ENCODE measurements around the gene IDE.
"Not testable (repeated sequence)": the region's sequence is repeated elsewhere in the genome, so short reads cannot be mapped to it uniquely, and the experiment has no call there.

The IDE gene

DNA sequence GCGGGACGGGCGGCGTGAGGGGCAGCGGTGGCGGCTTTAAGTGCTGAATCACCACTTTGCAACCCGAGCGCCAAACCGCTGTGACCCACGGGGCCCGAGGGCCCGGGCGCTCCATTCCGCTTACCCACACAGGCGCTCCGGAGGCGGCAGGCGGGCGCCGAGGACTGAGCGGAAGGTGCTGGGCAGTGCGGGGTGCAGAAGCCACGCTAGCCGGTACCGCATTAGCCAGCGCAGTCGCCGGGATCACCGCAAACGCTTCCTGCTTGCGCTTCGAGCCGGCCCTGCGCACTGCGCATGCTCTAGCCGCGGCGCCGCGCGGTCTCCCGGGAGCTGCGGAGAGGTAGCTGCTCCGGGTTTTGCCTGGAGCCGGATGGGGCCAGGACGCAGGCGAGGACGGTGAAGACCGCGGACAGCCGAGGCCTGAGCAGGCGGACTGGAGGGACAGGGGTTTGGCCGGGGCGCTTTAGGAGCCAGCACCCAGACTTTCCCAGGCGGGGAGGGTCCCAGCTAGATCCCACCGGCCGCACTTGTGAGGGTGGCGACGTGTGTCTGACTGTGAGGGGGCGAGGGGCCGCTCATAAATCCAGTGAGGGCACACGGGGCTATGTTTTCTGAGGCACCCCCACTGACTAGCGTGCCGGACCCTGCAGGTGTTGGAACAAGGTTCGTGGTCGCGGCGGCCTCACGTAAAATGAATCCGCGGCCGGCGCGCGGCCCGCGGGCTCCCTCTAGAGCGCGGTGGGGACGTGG is at the start of gene IDE:
TSS of gene IDE (minus strand) at position 296 of the 750 bp plus-strand sequence. CDS start at position 222, 74 bp downstream.
- DNase-seq, result peak; percentile 14

GRCh38 chr10:92619368-92619767 is 45.5 kb upstream of the IDE start:
- DNase-seq, result no peak

- DNase-seq, result no peak
These were observed 41.6 kb upstream of the IDE start for GRCh38 chr10:92615515-92615914.

GRCh38 chr10:92604841-92605240 is 30.9 kb upstream of the IDE start:
- DNase-seq, result no peak

GRCh38 chr10:92598321-92598720 is 24.4 kb upstream of the IDE start:
- DNase-seq, result no peak

DNA sequence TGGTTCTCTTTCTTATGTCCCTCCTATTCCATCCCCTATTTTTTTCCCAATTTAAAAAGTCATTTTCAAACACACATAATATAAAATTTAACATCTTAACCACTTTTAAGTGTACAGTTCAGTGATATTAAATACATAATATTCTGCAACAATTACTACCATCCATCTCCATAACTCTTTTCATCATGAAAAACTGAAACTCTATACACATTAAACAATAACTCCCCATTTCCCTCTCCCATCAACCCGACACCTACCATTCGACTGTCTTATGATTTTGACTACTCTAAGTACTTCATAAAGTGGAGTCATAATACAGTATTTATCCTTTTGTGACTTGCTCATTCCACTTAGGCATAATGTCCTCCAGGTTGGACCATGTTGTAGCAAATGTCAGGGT is 21.6 kb upstream of the IDE start:
- DNase-seq, result no peak

GRCh38 chr10:92593619-92594588 is 20.0 kb upstream of the IDE start:
- no peak for DNase-seq

DNA sequence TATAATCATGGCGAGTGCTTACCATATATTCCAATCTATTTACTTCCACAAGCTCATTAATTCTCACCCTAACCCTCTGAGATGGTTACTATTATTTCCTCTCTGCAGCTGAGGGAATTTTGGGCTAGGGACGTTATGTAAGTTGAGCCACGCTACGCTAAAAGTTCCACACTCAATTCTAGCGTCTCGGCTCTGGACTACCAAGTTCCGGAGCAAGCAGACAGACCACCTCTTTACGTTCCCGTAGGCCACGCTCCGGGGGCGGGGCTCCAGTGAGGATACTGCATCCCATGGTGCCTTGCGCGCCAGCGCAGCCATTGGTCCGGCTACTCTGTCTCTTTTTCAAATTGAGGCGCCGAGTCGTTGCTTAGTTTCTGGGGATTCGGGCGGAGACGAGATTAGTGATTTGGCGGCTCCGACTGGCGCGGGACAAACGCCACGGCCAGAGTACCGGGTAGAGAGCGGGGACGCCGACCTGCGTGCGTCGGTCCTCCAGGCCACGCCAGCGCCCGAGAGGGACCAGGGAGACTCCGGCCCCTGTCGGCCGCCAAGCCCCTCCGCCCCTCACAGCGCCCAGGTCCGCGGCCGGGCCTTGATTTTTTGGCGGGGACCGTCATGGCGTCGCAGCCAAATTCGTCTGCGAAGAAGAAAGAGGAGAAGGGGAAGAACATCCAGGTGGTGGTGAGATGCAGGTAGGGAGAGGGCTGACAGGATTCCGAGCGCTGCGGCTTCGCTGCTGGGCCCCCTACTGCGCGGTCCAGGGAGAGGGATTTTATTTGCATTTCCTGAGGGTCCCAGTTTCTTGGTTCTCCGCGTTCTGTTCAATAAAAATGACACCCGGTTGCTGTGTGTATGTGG is 19.1 kb upstream of the IDE start, which contains the start of gene KIF11:
TSS of gene KIF11 (plus strand) at position 370 of the 858 bp plus-strand sequence. CDS start at position 616, 246 bp downstream.
- DNase-seq, result peak; percentile 86

- peak; percentile 52 for DNase-seq
These were observed 17.7 kb upstream of the IDE start for GRCh38 chr10:92591550-92592022.

DNA sequence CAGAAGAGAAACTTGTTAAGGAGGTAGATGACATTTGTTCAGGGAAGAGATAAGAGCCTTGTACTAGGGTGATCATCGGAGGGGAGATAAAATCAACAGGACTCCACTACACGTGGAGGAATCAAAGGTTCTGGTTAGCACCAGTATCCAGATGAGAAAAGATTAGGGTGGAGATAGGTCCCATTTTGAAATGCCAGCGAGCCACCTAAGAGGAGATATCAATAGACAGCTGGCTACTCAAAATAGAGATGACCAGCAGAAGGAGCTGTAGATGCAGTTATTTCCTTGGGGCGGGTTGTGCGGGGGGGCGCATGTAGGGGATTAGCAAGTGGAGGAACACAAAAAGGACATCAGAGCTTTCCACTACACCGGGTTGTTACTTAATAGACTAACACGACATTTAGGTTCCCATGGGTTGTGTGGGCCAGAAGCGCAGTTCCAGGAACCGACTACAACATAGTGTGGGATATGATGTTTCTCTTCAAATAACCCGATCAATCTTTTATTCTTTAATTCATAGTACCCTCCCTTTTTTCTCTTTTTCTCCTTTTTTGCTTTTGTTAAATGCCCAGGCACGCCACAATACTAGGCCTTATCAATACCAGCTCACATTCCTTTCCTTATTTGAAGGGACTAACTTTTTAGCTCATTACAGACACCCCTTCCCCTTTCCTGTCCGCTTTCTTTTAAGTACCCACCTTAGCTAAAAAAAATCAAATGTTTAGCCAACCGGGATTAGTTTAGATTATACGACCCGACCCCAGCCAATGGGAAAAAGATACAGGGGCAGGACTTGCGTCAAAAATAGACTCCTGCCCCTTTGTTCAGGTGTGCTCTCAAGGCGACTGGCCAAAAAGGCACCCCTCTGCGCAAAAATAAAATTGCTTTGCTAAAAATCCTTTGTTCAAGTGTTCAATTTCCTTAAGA is 17.0 kb upstream of the IDE start:
- no peak for DNase-seq

- DNase-seq, result not testable (repeated sequence)
These were observed 8.5 kb upstream of the IDE start for GRCh38 chr10:92582347-92582746.

GRCh38 chr10:92575961-92576360 is 2.1 kb upstream of the IDE start:
- no peak for DNase-seq

DNA sequence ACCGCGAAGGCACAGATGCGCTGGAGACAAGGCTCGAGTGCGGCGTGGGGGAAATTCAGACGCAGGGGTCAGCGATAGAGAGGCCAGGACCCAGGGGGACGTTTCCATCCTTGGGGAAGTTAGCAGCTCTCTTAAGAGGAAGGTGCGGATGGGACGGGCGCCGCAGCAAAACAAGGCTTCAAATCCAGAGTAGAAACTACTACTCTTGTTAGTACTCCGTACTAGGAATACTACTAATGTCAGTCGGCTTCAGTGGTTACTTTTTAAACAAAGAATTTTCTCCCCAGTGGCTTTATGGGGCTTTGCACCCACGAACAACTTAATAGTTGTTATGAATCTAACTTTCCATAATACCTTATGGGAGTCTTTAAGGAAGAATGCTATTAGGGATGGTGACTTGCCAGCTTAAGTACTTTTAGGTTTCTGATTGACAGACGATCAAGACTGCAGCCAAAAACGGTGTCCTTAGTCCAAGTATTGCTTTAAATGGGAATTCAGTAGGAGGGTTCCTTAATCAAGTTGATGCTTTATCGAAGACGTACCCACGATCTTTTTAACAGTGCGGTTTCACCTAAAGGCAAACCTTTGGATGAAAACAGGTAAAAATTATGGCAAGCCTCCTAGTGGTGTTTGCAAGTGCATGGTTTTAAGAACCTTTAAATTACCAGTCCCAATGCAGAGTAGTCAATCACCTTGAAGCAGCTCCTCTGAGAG is 812 bp upstream of the IDE start:
- no peak for DNase-seq

DNA sequence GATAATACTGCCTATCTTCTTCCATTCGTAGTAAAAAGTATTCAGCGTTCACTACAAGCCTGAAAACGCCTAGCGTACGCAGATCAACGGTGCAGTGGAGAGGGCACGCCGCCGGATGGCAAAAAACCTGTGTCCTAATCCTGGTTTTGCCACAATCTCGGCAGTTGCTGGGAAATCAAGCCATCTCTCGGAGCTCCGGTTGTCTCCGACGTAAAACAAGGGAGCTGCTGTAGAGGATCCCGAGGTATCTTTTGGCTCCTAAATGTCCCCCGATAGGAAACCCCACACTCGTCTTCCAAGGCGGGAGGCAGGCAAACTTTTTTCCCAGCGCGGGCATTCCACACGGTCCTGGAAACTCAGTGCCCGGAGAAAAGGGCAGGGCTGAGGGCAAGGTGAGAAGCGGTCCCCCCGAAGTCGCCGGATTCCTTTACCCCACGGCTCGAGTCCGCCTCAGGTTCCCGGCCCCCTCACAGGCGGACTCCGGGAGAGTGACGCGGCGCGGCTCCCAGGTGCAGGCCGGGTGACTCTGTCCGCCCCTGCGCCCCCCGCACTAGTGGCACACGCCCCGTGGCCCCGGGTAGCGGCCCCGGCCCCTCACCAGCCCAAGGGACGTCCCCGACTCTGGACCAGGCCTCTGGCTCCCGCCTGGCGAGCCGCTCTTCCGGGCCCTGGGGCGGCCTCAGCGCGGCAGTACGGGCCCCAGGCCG is 649 bp downstream of the IDE start:
- DNase-seq, result no peak

- DNase-seq, result no peak
These were observed 1.4 kb downstream of the IDE start for GRCh38 chr10:92572362-92573090.

DNA sequence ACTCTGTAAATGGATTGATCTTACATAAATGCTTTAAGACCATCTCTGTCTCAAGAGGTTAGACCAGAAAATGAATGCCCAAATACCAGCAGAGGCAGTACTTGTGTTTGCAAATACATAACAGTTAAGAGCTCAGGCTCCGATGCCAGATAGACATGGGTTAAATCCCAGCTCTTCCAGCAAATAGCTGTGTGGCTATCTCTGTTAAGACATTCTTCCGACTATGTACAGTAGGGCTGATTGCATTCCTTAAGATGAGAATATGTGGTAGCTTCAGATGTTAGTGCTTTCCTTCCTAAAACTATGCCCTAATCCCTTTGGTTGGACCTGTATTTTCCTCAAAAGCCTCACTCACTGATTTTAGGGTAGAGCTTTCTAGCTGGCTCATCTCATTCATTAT is 2.2 kb downstream of the IDE start:
- DNase-seq, result no peak

DNA sequence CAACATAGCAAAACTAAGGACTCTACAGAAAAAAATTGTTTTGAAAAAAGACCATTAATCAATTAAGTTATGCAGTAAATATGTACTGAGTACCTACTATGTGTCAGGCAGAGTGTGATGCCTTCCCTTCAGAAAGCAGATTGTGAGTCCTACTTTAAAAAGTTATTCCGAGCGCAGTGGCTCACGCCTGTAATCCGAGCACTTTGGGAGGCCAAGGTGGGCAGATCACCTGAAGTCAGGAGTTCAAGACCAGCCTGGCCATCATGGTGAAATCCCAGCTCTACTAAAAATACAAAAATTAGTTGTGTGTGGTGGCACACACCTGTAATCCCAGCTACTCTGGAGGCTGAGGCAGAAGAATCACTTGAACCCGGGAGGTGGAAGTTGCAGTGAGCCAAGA is 4.2 kb downstream of the IDE start:
- DNase-seq, result not testable (repeated sequence)

GRCh38 chr10:92569071-92569470 is 4.8 kb downstream of the IDE start:
- no peak for DNase-seq

- no peak for DNase-seq
These were observed 5.8 kb downstream of the IDE start for GRCh38 chr10:92567952-92568600.

Data from NCI-H2107 (cell line).